ENCODE results near the gene SLC66A2. TPM values are rescaled to one million over a fixed set of nuclear protein-coding genes. Genes with fewer than 3 reads are reported as not detected.
"Not testable (repeated sequence)": the region's sequence is repeated elsewhere in the genome, so short reads cannot be mapped to it uniquely, and the experiment has no call there.

SLC66A2 gene
- total RNA-seq, 1 experiment from 2014 or later = 19.5 TPM

DNA sequence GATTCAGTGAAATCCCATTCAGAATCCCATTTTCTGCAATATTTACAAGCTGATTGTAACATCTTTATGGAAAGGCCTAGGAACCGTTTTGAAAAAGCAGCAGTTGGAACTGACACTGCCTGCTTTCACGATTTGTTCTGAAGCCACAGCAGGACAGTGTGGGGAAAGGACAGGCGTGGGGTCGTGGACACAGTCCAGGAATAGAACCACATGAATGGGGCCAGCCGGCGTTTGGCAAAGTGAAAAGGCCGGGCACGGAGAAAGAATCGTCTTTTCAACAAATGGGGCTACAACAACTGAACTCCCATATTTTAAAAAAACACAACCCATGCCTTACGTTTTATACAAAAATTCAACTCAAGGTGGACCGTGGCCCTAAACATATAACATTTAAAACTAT lies 69.8 kb downstream of the SLC66A2 start:
- H3K27me3 ChIP-seq (replicated peaks; ENCODE audit: control insufficient read depth, insufficient read depth, low read length) = no peaks in the 10 kb centered on the region
- no peak overlapping the region for H3K4me3 ChIP-seq (ENCODE audit: low read depth, low read length)
- Mint-ChIP-seq H3K9me3 (ENCODE audit: unreplicated experiment) (no peaks in the 10 kb centered on the region), H3K4me3 (ENCODE audit: unreplicated experiment) (no peak overlapping the region), H3K27ac (ENCODE audit: unreplicated experiment) (no peak overlapping the region), H3K36me3 (ENCODE audit: insufficient read depth, unreplicated experiment) (no peaks in the 10 kb centered on the region), H3K4me1 (ENCODE audit: low read depth, unreplicated experiment) (no peaks in the 10 kb centered on the region), H3K27me3 (ENCODE audit: insufficient read depth, unreplicated experiment) (no peaks in the 10 kb centered on the region)
- CTCF ChIA-PET = no interaction called here
- no peaks in the 10 kb centered on the region for H3K4me1 ChIP-seq
- intact Hi-C loops (cut with micrococcal nuclease; ENCODE audit: unreplicated experiment) = no loop called here
- H3K36me3 ChIP-seq (ENCODE audit: control insufficient read depth, insufficient read depth, low read length) = no peaks in the 10 kb centered on the region
- TF ChIP-seq, protein P1, sequence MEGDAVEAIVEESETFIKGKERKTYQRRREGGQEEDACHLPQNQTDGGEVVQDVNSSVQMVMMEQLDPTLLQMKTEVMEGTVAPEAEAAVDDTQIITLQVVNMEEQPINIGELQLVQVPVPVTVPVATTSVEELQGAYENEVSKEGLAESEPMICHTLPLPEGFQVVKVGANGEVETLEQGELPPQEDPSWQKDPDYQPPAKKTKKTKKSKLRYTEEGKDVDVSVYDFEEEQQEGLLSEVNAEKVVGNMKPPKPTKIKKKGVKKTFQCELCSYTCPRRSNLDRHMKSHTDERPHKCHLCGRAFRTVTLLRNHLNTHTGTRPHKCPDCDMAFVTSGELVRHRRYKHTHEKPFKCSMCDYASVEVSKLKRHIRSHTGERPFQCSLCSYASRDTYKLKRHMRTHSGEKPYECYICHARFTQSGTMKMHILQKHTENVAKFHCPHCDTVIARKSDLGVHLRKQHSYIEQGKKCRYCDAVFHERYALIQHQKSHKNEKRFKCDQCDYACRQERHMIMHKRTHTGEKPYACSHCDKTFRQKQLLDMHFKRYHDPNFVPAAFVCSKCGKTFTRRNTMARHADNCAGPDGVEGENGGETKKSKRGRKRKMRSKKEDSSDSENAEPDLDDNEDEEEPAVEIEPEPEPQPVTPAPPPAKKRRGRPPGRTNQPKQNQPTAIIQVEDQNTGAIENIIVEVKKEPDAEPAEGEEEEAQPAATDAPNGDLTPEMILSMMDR (IDR thresholded peaks at IDR 0.05; ENCODE audit: insufficient read depth in 1 of 2, low read depth in 1 of 2, low read length in 1 of 2, severe bottlenecking in 1 of 2, unreplicated experiment in 1 of 2) = no peak
- H3K9me3 ChIP-seq = no peaks in the 10 kb centered on the region
- POLR2A ChIA-PET = no interaction called here
- DNase-seq = no peak
- no TSS peak for BruUV-seq (replicated peaks)

DNA sequence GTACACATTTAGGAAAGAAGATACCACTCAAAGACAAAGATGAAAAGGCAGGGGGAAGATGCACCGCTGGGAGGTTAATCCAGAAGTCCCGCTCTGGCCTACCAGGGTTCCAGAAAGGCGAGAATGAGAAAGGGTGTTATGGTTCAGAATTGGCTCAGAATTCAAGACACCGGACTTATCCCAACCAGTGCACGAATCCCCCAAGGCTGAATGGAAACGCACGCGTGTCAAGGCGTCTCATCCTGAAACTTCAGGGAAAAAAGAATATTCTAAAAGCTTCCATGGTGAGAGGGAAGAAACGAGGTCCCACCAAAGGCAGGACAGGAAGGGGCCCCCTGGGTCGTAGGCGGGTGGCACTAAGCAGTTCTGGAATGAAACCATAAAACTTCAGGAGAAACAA lies 71.9 kb downstream of the SLC66A2 start:
- H3K27ac Mint-ChIP-seq (ENCODE audit: unreplicated experiment) = no peak overlapping the region
- H3K36me3 ChIP-seq (ENCODE audit: control insufficient read depth, insufficient read depth, low read length) = no peaks in the 10 kb centered on the region
- H3K9me3 ChIP-seq = no peaks in the 10 kb centered on the region
- no peaks in the 10 kb centered on the region for H3K9me3 Mint-ChIP-seq (ENCODE audit: unreplicated experiment)
- DNase-seq = no peak
- H3K36me3 Mint-ChIP-seq (ENCODE audit: insufficient read depth, unreplicated experiment) = no peaks in the 10 kb centered on the region
- ChIA-PET CTCF (no interaction called here), POLR2A (no interaction called here)
- BruUV-seq (replicated peaks) = no TSS peak
- H3K4me3 Mint-ChIP-seq (ENCODE audit: unreplicated experiment) = no peak overlapping the region
- H3K27me3 Mint-ChIP-seq (ENCODE audit: insufficient read depth, unreplicated experiment) = no peaks in the 10 kb centered on the region
- H3K27me3 ChIP-seq (replicated peaks; ENCODE audit: control insufficient read depth, insufficient read depth, low read length) = no peaks in the 10 kb centered on the region
- no peak overlapping the region for H3K4me3 ChIP-seq (ENCODE audit: low read depth, low read length)
- TF ChIP-seq, protein P1 (IDR thresholded peaks at IDR 0.05; ENCODE audit: insufficient read depth in 1 of 2, low read depth in 1 of 2, low read length in 1 of 2, severe bottlenecking in 1 of 2, unreplicated experiment in 1 of 2) = no peak
- H3K4me1 ChIP-seq = no peaks in the 10 kb centered on the region
- no peaks in the 10 kb centered on the region for H3K4me1 Mint-ChIP-seq (ENCODE audit: low read depth, unreplicated experiment)
- intact Hi-C loops (cut with micrococcal nuclease; ENCODE audit: unreplicated experiment) = no loop called here

DNA sequence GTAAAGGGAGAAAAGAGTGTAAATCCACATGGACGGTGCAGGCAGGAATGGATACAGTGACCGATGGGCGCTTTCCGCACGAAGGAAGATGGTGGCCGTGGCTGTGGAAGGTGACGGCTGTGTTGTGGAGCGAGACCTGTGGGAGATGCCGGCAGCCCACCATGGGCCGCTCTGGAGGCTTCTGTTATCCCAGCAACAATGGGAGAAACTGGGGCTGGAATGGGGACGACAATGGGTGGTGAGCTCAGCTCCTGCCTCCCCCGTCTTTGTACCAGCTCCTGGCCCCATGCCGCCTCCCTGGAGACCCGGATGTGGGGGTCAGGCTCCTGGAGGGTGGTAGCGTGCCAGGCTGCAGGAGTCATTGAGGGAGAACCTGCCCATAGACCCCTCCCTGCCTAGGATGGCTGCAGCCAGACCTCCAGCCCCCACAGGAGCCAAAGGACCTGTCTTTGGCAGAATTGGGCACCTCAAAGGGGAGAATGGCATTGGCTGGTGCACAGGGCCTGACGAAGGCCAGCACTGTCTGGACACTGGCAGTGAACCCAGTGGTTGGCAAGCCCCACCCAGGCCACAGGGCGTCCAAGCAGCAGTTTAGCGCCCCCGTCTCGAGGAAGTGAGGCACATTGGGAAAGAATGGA lies 72.6 kb downstream of the SLC66A2 start:
- no peaks in the 10 kb centered on the region for H3K36me3 Mint-ChIP-seq (ENCODE audit: insufficient read depth, unreplicated experiment)
- BruUV-seq (replicated peaks) = no TSS peak

DNA sequence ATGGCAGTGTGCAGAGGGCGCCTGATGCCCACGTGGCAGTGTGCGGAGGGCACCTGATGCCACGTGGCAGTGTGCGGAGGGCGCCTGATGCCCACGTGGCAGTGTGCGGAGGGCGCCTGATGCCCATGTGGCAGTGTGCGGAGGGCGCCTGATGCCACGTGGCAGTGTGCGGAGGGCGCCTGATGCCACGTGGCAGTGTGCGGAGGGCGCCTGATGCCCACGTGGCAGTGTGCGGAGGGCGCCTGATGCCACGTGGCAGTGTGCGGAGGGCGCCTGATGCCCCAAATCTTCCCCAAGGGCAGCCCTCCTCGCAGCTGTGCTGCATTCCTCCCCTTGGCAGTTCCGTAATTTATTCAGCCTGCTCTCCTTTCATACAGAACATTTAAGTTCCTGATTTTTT lies 73.2 kb downstream of the SLC66A2 start:
- intact Hi-C loops (cut with micrococcal nuclease; ENCODE audit: unreplicated experiment); POLR2A ChIA-PET; H3K27me3 ChIP-seq (replicated peaks; ENCODE audit: control insufficient read depth, insufficient read depth, low read length); BruUV-seq (replicated peaks); DNase-seq; H3K4me3 Mint-ChIP-seq (ENCODE audit: unreplicated experiment); H3K9me3 Mint-ChIP-seq (ENCODE audit: unreplicated experiment); H3K9me3 ChIP-seq; H3K4me3 ChIP-seq (ENCODE audit: low read depth, low read length); H3K36me3 Mint-ChIP-seq (ENCODE audit: insufficient read depth, unreplicated experiment); H3K27ac Mint-ChIP-seq (ENCODE audit: unreplicated experiment); H3K36me3 ChIP-seq (ENCODE audit: control insufficient read depth, insufficient read depth, low read length); H3K27me3 Mint-ChIP-seq (ENCODE audit: insufficient read depth, unreplicated experiment); H3K4me1 ChIP-seq; H3K4me1 Mint-ChIP-seq (ENCODE audit: low read depth, unreplicated experiment); CTCF ChIA-PET: not testable (repeated sequence)

More for the DNA sequence above, 72.6 kb downstream of the SLC66A2 start:
- H3K4me1 ChIP-seq = no peaks in the 10 kb centered on the region
- intact Hi-C loops (cut with micrococcal nuclease; ENCODE audit: unreplicated experiment) = no loop called here
- no peak overlapping the region for H3K4me3 ChIP-seq (ENCODE audit: low read depth, low read length)
- no peaks in the 10 kb centered on the region for H3K27me3 ChIP-seq (replicated peaks; ENCODE audit: control insufficient read depth, insufficient read depth, low read length)
- TF ChIP-seq, protein P1 (IDR thresholded peaks at IDR 0.05; ENCODE audit: insufficient read depth in 1 of 2, low read depth in 1 of 2, low read length in 1 of 2, severe bottlenecking in 1 of 2, unreplicated experiment in 1 of 2) = no peak
- ChIA-PET CTCF (no interaction called here), POLR2A (no interaction called here)
- Mint-ChIP-seq H3K27ac (ENCODE audit: unreplicated experiment) (no peak overlapping the region), H3K9me3 (ENCODE audit: unreplicated experiment) (no peaks in the 10 kb centered on the region), H3K4me1 (ENCODE audit: low read depth, unreplicated experiment) (no peaks in the 10 kb centered on the region), H3K4me3 (ENCODE audit: unreplicated experiment) (no peak overlapping the region), H3K27me3 (ENCODE audit: insufficient read depth, unreplicated experiment) (no peaks in the 10 kb centered on the region)
- no peaks in the 10 kb centered on the region for H3K36me3 ChIP-seq (ENCODE audit: control insufficient read depth, insufficient read depth, low read length)
- no peak for DNase-seq
- no peaks in the 10 kb centered on the region for H3K9me3 ChIP-seq
